GM12891 (cell line): ENCODE measurements around the gene BBIP1.

Experiments used
- POLR2A ChIP-seq: IDR thresholded peaks from 2 replicates; pipeline ENCODE4 v1.6.1; 2011; ENCODE audit warnings: low read depth, low read length, control low read depth
- POLR2AphosphoS5 ChIP-seq: IDR thresholded peaks from 2 replicates; pipeline ENCODE4 v1.6.1; 2011; ENCODE audit warnings: low read depth, low read length, control low read depth

GRCh38 chr10:110936757-110937156, 17.8 kb upstream of the BBIP1 start:
- TF ChIP-seq POLR2A (no peak), POLR2AphosphoS5 (no peak)
